Limb (tissue), 2 donors: ENCODE measurements around the gene TMEM108.
A peak's percentile ranks its signal among the peaks of the same experiment; 100 is the strongest.

Experiments used
- DNase-seq, 2 donors: peaks; one replicate each; pipeline ENCODE4 v3.0.0-alpha.2; 2016; ENCODE audit errors: extremely low spot score in 2 of 2

TMEM108 gene

GRCh38 chr3:133277813-133278212, 239.6 kb downstream of the TMEM108 start:
- no peak for DNase-seq

GRCh38 chr3:133278260-133279043, 240.3 kb downstream of the TMEM108 start:
- DNase-seq: no peak

- DNase-seq: no peak
Measured at GRCh38 chr3:133280586-133280985, 242.4 kb downstream of the TMEM108 start.

- DNase-seq: no peak
Measured at GRCh38 chr3:133282236-133282635, 244.0 kb downstream of the TMEM108 start.

GRCh38 chr3:133283958-133284807, 246.0 kb downstream of the TMEM108 start:
- DNase-seq: no peak

- DNase-seq: no peak
Measured at GRCh38 chr3:133289322-133289721, 251.1 kb downstream of the TMEM108 start.

- DNase-seq: no peak
Measured at GRCh38 chr3:133292296-133292695, 254.1 kb downstream of the TMEM108 start.

- no peak for DNase-seq
Measured at GRCh38 chr3:133293397-133294110, 255.4 kb downstream of the TMEM108 start.

- no peak for DNase-seq
Measured at GRCh38 chr3:133294253-133294652, 256.1 kb downstream of the TMEM108 start.

GRCh38 chr3:133295199-133295901, 257.2 kb downstream of the TMEM108 start:
- DNase-seq: no peak

GRCh38 chr3:133295944-133296917, 258.0 kb downstream of the TMEM108 start:
- no peak for DNase-seq

GRCh38 chr3:133296981-133297380, 258.8 kb downstream of the TMEM108 start:
- DNase-seq: no peak

GRCh38 chr3:133300102-133300501, 261.9 kb downstream of the TMEM108 start:
- DNase-seq: no peak

GRCh38 chr3:133301194-133301593, 263.0 kb downstream of the TMEM108 start:
- DNase-seq: no peak

GRCh38 chr3:133301731-133302130, 263.5 kb downstream of the TMEM108 start:
- DNase-seq: no peak

- DNase-seq: no peak
Measured at GRCh38 chr3:133303430-133303829, 265.2 kb downstream of the TMEM108 start.

GRCh38 chr3:133317866-133318265, 279.7 kb downstream of the TMEM108 start:
- DNase-seq: no peak

- DNase-seq: no peak
Measured at GRCh38 chr3:133328373-133328772, 290.2 kb downstream of the TMEM108 start.

- DNase-seq: no peak
Measured at GRCh38 chr3:133329626-133330025, 291.4 kb downstream of the TMEM108 start.

GRCh38 chr3:133330065-133330464, 291.9 kb downstream of the TMEM108 start:
- peak; percentile 22 to 36 for DNase-seq
